ENCODE data around the gene GNB3.

GRCh38 chr12:6825398-6826124 lies 15.2 kb upstream of the GNB3 start:
- no peak for TF ChIP-seq EZH2 (IDR thresholded peaks at IDR 0.05; ENCODE audit: insufficient read depth, low read length)
- TF ChIP-seq CTCF (IDR thresholded peaks at IDR 0.05; ENCODE audit: insufficient read depth, low read depth, low read length): peak; percentile 84

Data from astrocyte (in vitro differentiated cells and primary cell).